GM12892 (cell line): ENCODE data around the gene PLVAP.
"Not testable (repeated sequence)": the region's sequence is repeated elsewhere in the genome, so short reads cannot be mapped to it uniquely, and the experiment has no call there.

Experiments used
- POLR2A ChIP-seq: IDR thresholded peaks from 2 replicates; pipeline ENCODE4 v1.6.1; 2011; ENCODE audit warnings: low read depth, low read length, control low read depth
- POLR2AphosphoS5 ChIP-seq: IDR thresholded peaks from 2 replicates; pipeline ENCODE4 v1.6.1; 2011; ENCODE audit warnings: low read depth, low read length, control low read depth

- TF ChIP-seq POLR2A, POLR2AphosphoS5: not testable (repeated sequence)
Observed at GRCh38 chr19:17363852-17364605, 13.1 kb downstream of the PLVAP start.
